Measurements from ENCODE around the gene L1CAM.
"Not testable (repeated sequence)": the region's sequence is repeated elsewhere in the genome, so short reads cannot be mapped to it uniquely, and the experiment has no call there.

The L1CAM gene

DNA sequence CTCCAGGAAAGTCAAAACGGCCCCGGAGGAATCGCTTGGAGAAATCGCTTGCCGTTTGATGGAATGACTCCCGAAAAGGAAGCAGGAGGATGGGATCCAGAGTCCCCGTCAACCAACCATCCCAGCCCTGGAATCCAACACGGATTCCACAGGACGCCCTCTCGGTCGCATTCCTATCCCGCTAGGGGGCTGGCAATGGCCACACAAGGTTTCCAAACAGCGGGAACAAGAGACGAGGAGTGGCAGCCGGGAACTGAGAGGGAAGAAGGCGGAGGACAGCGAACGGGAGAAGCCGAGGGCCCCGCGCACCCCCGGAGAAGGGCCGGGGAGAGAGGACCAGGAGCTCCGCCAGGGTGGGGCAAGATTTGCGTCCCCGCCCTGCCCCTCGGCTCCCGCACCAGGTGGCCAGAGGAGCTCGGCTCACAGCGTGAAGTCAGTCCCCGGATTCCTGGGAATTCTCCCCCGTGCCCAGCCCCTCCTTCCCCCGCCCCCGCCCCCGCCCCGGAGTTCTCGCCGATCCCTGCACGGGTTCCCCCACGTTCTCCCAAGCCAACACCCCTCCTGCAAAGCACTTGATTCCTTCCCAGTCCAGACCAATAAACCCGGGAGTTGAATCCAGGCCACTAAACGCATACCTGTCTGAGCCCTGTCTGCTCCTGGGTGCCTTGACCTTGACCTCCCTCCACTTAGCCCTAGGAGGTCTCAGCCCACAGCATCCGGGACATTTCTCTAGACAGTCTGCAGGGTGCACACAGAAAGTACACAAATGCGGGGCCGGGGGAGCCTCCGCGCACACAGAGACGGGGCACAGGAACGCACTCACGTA is 57.0 kb downstream of the L1CAM start:
- no peak for DNase-seq

DNA sequence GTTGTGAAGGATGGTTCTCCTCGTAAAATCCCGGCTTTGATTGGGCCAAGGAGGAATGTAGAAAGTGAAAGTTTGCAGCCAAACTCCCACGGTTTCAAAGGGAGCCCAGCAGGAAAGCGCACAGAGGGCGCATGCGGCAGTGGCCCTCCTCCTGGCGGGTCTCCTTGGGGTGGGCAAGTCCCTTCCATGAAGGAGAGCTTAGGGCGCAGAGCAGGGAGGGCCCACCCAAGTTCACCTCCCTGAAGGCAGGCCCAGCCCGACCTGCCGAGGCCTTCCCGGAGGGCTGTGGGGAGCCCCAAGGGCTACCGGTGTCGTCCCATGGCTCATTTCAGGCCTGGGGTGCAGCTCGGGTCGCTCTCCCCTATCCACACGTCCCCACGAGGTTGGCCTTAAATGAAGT is 57.7 kb downstream of the L1CAM start:
- DNase-seq, result no peak

DNA sequence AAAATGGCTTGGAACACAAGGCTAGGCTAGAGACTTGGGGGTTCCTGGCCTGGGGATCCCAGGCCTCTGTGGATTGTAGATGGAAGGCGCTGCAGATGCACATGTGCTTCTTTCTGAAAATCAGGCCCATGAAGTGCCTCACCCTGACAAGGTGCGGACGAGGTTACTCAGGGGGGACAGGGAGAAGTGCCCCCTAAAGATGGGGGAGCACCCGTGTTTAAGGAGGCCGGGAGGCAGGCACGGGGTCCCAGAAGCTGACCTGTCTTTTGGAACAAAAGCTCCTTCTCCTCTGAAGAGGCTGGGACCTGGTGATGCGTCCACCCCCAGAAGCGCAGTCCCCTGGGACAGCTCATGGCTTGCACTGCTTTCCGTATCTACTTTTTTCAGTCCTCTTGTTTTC is 58.1 kb downstream of the L1CAM start:
- DNase-seq, result no peak

DNA sequence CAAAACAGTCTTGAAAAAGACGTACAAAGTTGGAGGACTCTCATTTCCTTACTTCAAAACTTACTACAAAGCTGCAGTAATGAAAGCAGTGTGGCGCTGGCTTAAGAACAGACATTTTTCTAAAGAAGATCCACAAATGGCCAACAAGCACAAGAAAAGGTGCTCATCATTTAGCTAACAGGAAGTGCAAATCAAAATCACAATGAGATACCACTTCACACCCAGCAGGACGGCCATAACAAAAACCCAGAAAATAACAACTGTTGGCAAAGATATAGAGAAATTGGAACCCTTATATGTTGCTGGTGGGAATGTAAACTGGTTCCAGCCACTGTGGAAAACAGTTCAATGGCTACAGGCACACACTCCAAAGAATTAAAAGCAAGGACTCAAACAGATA is 59.0 kb downstream of the L1CAM start:
- no peak for DNase-seq

DNA sequence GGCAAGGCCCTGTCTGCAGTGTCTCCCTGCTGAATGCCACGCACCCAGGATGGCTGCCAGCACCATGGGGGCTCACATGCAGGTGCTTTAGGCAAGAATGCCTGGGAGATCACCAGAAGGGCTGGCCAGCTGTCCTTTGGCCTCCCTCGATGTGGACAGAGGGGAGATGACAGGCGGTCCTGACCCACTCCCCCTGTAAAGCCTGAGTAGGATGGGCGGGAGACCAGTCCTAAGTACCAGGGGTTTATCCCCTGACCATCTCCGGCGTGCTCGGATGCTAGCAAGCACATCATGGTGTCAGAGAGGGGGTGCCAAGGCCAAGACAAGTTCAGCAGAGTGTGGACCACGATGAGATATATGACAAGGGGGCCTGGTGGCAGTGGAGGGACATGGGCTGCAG is 60.9 kb downstream of the L1CAM start:
- no peak for DNase-seq

GRCh38 chrX:153824348-153824747 is 61.6 kb downstream of the L1CAM start:
- no peak for DNase-seq

DNA sequence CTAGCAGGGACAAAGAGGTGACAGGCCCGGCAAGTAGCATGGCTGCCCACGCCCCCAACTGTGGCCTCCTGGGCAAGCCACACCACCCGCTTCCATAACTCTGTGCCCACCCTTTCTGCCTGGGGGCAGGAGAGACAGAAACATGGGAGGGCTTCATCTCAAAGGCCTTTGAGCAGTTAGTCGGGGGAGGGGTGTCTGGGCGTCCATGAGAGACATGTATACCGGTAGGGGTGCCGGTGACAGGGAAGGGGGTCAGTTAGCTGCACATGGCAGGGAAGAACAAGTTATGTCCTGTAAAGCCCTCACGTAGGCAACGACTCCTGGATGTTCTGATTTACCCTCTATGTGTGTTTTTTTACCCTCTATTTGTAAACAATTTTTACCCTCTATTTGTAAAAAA is 64.9 kb downstream of the L1CAM start:
- no peak for DNase-seq

DNA sequence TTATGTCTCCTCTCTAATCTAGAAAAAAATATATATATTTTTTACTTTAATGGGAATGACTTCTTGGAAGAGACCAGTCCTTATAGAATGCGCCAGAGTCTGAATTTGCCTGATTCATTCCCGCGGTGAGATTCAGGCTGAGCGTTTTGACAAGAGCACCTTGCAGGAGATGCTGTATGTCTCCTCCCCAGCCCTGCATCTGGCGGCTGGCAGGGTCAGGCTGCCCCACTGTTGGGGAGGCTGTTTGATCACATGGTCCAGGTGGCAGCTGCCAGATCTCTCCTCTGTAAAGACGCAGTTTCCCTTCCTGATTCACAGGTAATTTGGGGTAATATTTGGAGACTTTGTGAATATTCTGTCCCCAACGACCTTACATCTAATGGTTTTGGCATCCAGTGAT is 65.4 kb downstream of the L1CAM start:
- no peak for DNase-seq

GRCh38 chrX:153819384-153820040 is 66.5 kb downstream of the L1CAM start:
- peak; percentile 42 to 57 (median 53) for DNase-seq

DNA sequence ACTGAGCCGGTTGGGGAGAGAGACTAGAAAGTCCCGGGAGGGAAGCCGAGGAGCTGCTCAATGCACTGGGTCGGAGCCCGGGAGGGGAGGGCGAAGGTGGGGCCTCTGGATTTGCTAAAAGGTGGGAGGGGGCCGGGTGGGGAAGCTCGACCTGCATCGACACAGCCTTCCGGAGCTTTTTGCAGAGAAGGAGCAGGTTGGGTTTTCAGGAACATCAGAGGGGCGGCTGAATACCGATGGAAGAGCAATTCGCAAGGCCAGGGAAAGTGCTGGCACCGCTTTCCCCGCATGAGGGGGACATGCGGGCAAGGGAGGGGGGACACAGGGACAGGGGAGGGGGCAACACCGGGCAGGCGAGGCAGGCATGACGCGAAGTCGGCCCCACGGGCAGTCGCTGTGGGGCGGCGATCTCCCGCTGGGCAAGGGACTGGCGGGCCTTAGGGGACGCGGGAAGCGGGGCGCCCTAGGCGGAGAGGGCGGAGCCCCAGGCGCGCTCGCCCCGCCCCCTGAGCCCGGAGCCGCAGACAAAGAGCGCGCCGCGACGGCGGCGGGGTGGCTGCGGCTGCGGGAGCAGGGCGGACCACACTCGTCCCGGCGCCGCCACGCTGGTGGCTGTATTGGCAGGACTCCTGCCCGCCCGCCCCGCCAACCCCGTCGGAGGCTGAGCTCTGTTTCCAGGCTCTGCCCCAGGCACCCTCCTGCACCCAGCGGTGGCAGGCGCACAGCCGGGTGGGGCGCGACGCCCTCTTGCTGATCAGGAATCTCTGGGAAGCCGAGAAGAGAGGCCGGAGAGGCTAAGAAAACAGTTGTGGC is 67.2 kb downstream of the L1CAM start:
- DNase-seq, result peak; percentile 29 to 67 (median 32)

- not testable (repeated sequence) for DNase-seq
Observed at GRCh38 chrX:153818064-153818463, 67.9 kb downstream of the L1CAM start.

GRCh38 chrX:153816831-153817690 is 68.9 kb downstream of the L1CAM start:
- DNase-seq, result peak in 2 of 3 donors; percentile 30 to 46

- DNase-seq, result peak in 1 of 3 donors; percentile 15
Observed at GRCh38 chrX:153814591-153815315, 71.2 kb downstream of the L1CAM start.

GRCh38 chrX:153813161-153813560 is 72.8 kb downstream of the L1CAM start:
- DNase-seq, result no peak

- DNase-seq, result no peak
Observed at GRCh38 chrX:153812220-153812619, 73.8 kb downstream of the L1CAM start.
